Measurements from ENCODE around the gene P4HA2. TPM values are rescaled to one million over a fixed set of nuclear protein-coding genes. Genes with fewer than 3 reads are reported as not detected.

P4HA2 gene
- total RNA-seq, 1 donor from 2014 or later = 68.7 TPM

GRCh38 chr5:132254321-132254977 is 26.8 kb upstream of the P4HA2 start:
- Mint-ChIP-seq H3K36me3 (no peaks in the 10 kb centered on the region), H3K4me1 (peaks cover 18% of the 10 kb centered on the region), H3K27me3 (ENCODE audit: low read depth) (no peaks in the 10 kb centered on the region), H3K4me3 (no peak overlapping the region), H3K27ac (no peak overlapping the region), H3K9me3 (no peaks in the 10 kb centered on the region)
- TF ChIP-seq, protein P1, sequence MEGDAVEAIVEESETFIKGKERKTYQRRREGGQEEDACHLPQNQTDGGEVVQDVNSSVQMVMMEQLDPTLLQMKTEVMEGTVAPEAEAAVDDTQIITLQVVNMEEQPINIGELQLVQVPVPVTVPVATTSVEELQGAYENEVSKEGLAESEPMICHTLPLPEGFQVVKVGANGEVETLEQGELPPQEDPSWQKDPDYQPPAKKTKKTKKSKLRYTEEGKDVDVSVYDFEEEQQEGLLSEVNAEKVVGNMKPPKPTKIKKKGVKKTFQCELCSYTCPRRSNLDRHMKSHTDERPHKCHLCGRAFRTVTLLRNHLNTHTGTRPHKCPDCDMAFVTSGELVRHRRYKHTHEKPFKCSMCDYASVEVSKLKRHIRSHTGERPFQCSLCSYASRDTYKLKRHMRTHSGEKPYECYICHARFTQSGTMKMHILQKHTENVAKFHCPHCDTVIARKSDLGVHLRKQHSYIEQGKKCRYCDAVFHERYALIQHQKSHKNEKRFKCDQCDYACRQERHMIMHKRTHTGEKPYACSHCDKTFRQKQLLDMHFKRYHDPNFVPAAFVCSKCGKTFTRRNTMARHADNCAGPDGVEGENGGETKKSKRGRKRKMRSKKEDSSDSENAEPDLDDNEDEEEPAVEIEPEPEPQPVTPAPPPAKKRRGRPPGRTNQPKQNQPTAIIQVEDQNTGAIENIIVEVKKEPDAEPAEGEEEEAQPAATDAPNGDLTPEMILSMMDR (IDR thresholded peaks at IDR 0.05; ENCODE audit: unreplicated experiment) = no peak
- no peak for DNase-seq (ENCODE audit: low spot score in 2 of 2, unreplicated experiment in 2 of 2)

GRCh38 chr5:132253452-132254320 is 26.0 kb upstream of the P4HA2 start:
- Mint-ChIP-seq H3K4me1 (peaks cover 11% of the 10 kb centered on the region), H3K9me3 (no peaks in the 10 kb centered on the region), H3K36me3 (no peaks in the 10 kb centered on the region), H3K27ac (no peak overlapping the region), H3K27me3 (ENCODE audit: low read depth) (no peaks in the 10 kb centered on the region), H3K4me3 (no peak overlapping the region)
- TF ChIP-seq, protein P1 (IDR thresholded peaks at IDR 0.05; ENCODE audit: unreplicated experiment) = no peak
- DNase-seq (ENCODE audit: low spot score in 2 of 2, unreplicated experiment in 2 of 2) = no peak

GRCh38 chr5:132253008-132253441 is 25.4 kb upstream of the P4HA2 start:
- no peak overlapping the region for H3K4me3 Mint-ChIP-seq
- no peaks in the 10 kb centered on the region for H3K27me3 Mint-ChIP-seq (ENCODE audit: low read depth)
- H3K4me1 Mint-ChIP-seq = peaks cover 5% of the 10 kb centered on the region
- no peak overlapping the region for H3K27ac Mint-ChIP-seq
- H3K9me3 Mint-ChIP-seq = no peaks in the 10 kb centered on the region
- no peaks in the 10 kb centered on the region for H3K36me3 Mint-ChIP-seq
- DNase-seq (ENCODE audit: low spot score in 2 of 2, unreplicated experiment in 2 of 2) = no peak
- TF ChIP-seq, protein P1 (IDR thresholded peaks at IDR 0.05; ENCODE audit: unreplicated experiment) = no peak

GRCh38 chr5:132251220-132251725 is 23.6 kb upstream of the P4HA2 start:
- Mint-ChIP-seq H3K4me1 (no peaks in the 10 kb centered on the region), H3K9me3 (peaks cover 9% of the 10 kb centered on the region), H3K36me3 (no peaks in the 10 kb centered on the region), H3K27ac (no peak overlapping the region), H3K27me3 (ENCODE audit: low read depth) (no peaks in the 10 kb centered on the region), H3K4me3 (no peak overlapping the region)
- TF ChIP-seq, protein P1 (IDR thresholded peaks at IDR 0.05; ENCODE audit: unreplicated experiment) = no peak
- no peak for DNase-seq (ENCODE audit: low spot score in 2 of 2, unreplicated experiment in 2 of 2)

DNA sequence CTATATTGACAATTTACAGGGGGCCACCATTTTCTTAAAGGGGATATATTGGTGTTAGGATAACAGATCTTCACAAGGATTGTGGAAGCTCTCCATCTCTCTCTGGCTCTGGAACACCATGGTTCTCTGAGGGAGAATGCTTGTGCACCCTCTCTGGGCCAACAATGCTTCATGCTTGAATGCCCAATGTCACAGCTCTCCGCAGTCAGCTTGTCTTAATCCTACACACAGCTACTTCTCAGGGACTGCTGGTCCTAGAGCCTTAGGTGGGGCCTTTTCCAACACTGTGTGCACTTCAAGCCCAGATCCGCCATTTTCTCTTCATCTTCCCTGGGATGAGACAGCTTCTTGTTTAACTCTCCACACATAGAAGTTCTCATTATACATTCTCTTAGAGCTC is 22.9 kb upstream of the P4HA2 start:
- no peaks in the 10 kb centered on the region for H3K4me1 Mint-ChIP-seq
- no peaks in the 10 kb centered on the region for H3K27me3 Mint-ChIP-seq (ENCODE audit: low read depth)
- H3K36me3 Mint-ChIP-seq = no peaks in the 10 kb centered on the region
- H3K4me3 Mint-ChIP-seq = no peak overlapping the region
- DNase-seq (ENCODE audit: low spot score in 2 of 2, unreplicated experiment in 2 of 2) = no peak
- TF ChIP-seq, protein P1 (IDR thresholded peaks at IDR 0.05; ENCODE audit: unreplicated experiment) = no peak
- H3K27ac Mint-ChIP-seq = no peak overlapping the region
- peaks cover 16% of the 10 kb centered on the region for H3K9me3 Mint-ChIP-seq

All from mesothelial cell of epicardium (in vitro differentiated cells).